DND-41 (cell line): Measurements from ENCODE around the gene LAMTOR2.

Experiments used
- ATAC-seq: fragments of 200-7000 bp; cut with Tn5 transposase; 3 replicates; pipeline ENCODE4 v1.9.1; 2021; ENCODE audit warnings: low read depth; ENCODE audit not compliant: insufficient read depth
- DNase-seq: peaks from one replicate; pipeline ENCODE4 v3.0.0-alpha.2; 2020
- H2AFZ ChIP-seq: 2 replicates; pipeline ENCODE4 v1.6.0; 2012; ENCODE audit warnings: low read depth, low read length
- H3K27ac ChIP-seq: 2 replicates; pipeline ENCODE4 v1.5.1; 2012; ENCODE audit warnings: low read length, inconsistent platforms
- H3K27me3 ChIP-seq: fragments of 200-600 bp; sonication (generic); 2 replicates; pipeline ENCODE4 v1.6.0; 2012; ENCODE audit warnings: low read length, mild to moderate bottlenecking, inconsistent platforms; ENCODE audit not compliant: insufficient read depth, poor library complexity
- H3K36me3 ChIP-seq: 2 replicates; pipeline ENCODE4 v1.5.1; 2012; ENCODE audit warnings: low read length, inconsistent platforms; ENCODE audit not compliant: insufficient read depth
- H3K4me1 ChIP-seq: 2 replicates; pipeline ENCODE4 v1.5.1; 2012; ENCODE audit warnings: mild to moderate bottlenecking, low read length; ENCODE audit not compliant: insufficient read depth
- H3K4me2 ChIP-seq: 2 replicates; pipeline ENCODE4 v1.6.0; 2012; ENCODE audit warnings: mild to moderate bottlenecking, moderate library complexity, low read length, inconsistent platforms; ENCODE audit not compliant: insufficient read depth
- H3K4me3 ChIP-seq, 2 experiments: fragments of 200-600 bp in 1 of 2; shearing (Covaris generic) in 1 of 2; 2 replicates each; pipeline ENCODE4 v1.5.1; 2012 to 2016; ENCODE audit warnings: inconsistent platforms in 2 of 2, low read length in 2 of 2, mild to moderate bottlenecking in 2 of 2, low read depth in 1 of 2, moderate library complexity in 1 of 2
- H3K79me2 ChIP-seq: 2 replicates; pipeline ENCODE4 v1.6.0; 2012; ENCODE audit warnings: low read length, inconsistent platforms; ENCODE audit not compliant: insufficient read depth
- H3K9ac ChIP-seq: 2 replicates; pipeline ENCODE4 v1.6.0; 2012; ENCODE audit warnings: low read depth, mild to moderate bottlenecking, inconsistent platforms, low read length, moderate library complexity
- H3K9me3 ChIP-seq: 2 replicates; pipeline ENCODE4 v1.5.1; 2012; ENCODE audit warnings: low read length, moderate library complexity, mild to moderate bottlenecking, inconsistent platforms; ENCODE audit not compliant: insufficient read depth, severe bottlenecking
- H4K20me1 ChIP-seq: 2 replicates; pipeline ENCODE4 v1.6.0; 2012; ENCODE audit warnings: low read length; ENCODE audit not compliant: insufficient read depth
- CTCF ChIP-seq: IDR thresholded peaks from 2 replicates; pipeline ENCODE4 v1.5.1; 2012; ENCODE audit warnings: borderline replicate concordance, low read length, moderate library complexity, mild to moderate bottlenecking; ENCODE audit not compliant: poor library complexity, severe bottlenecking; ENCODE audit errors: extremely low read depth
- EZH2 ChIP-seq: IDR thresholded peaks from 3 replicates; pipeline ENCODE4 v1.6.1; 2012; ENCODE audit warnings: borderline replicate concordance, low read depth, mild to moderate bottlenecking, moderate library complexity, low read length, inconsistent platforms; ENCODE audit not compliant: severe bottlenecking

Gene LAMTOR2

GRCh38 chr1:156009404-156009803 lies 45.2 kb upstream of the LAMTOR2 start:
- DNase-seq: no peak
- Histone ChIP-seq H3K36me3 (peaks cover 61% of the 10 kb centered on the region), H3K4me1 (peaks cover 8% of the 10 kb centered on the region), H4K20me1 (no peaks in the 10 kb centered on the region), H3K4me2 (no peak overlapping the region), H3K4me3 (no peak overlapping the region), H3K79me2 (0 out of 2 replicates have a peak, but pooled peaks cover 2% of the 10 kb centered on the region), H2AFZ (no peak overlapping the region), H3K27ac (no peak overlapping the region), H3K9me3 (no peaks in the 10 kb centered on the region), H3K27me3 (no peaks in the 10 kb centered on the region), H3K9ac (no peak overlapping the region)
- ATAC-seq: no peak
- TF ChIP-seq EZH2: no peak
- no peak for TF ChIP-seq CTCF

GRCh38 chr1:156012051-156012817 lies 42.3 kb upstream of the LAMTOR2 start:
- H3K4me3 ChIP-seq: no peak overlapping the region
- ATAC-seq (no peak), DNase-seq (no peak)
- no peaks in the 10 kb centered on the region for H4K20me1 ChIP-seq
- no peaks in the 10 kb centered on the region for H3K27me3 ChIP-seq
- TF ChIP-seq CTCF (no peak), EZH2 (no peak)
- no peak overlapping the region for H3K4me2 ChIP-seq
- no peak overlapping the region for H3K9ac ChIP-seq
- H3K9me3 ChIP-seq: no peaks in the 10 kb centered on the region
- H3K36me3 ChIP-seq: peaks cover 70% of the 10 kb centered on the region
- H3K79me2 ChIP-seq: 0 out of 2 replicates have a peak, but pooled peaks cover 2% of the 10 kb centered on the region
- no peak overlapping the region for H2AFZ ChIP-seq
- no peak overlapping the region for H3K27ac ChIP-seq
- H3K4me1 ChIP-seq: no peaks in the 10 kb centered on the region

GRCh38 chr1:156014829-156015228 lies 39.8 kb upstream of the LAMTOR2 start:
- Histone ChIP-seq H3K27ac (no peak overlapping the region), H3K9me3 (no peaks in the 10 kb centered on the region), H2AFZ (no peak overlapping the region), H3K4me3 (no peak overlapping the region), H3K36me3 (peaks cover 70% of the 10 kb centered on the region), H3K4me1 (peaks cover 9% of the 10 kb centered on the region), H3K27me3 (no peaks in the 10 kb centered on the region), H3K4me2 (no peak overlapping the region), H3K79me2 (peaks cover 19% of the 10 kb centered on the region), H3K9ac (no peak overlapping the region), H4K20me1 (peaks cover 5% of the 10 kb centered on the region; the same call in 1 of the 2 replicates)
- ATAC-seq (no peak), DNase-seq (no peak)
- TF ChIP-seq EZH2 (no peak), CTCF (no peak)
